ENCODE measurements around the gene CFAP68. TPM values are rescaled to one million over a fixed set of nuclear protein-coding genes. Genes with fewer than 3 reads are reported as not detected.

The CFAP68 gene
- total and polyA plus RNA-seq, 2 of the 4 experiments (the other 2 are of a cell fraction) = 10.2 to 17.0 TPM

DNA sequence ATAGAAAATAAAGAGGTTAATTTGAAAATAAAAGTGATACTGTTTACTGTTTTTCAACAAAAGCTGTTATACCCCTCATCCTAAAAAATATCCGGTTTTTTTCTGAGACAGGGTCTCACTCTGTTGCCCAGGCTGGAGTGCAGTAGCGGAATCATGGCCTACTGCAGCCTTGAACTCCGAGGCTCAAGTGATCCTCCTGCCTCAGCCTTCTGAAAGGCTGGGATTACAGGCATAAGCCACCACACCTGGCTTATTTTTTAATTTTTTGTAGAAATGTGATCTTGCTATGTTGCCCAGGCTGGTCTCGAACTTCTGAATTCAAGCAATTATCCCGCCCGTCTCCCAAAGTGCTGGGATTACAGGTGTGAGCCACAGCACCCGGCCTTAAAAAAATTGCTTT, 43.7 kb upstream of the CFAP68 start:
- no CpG with 5 or more reads among the region's 7 CpGs for WGBS, 2 experiments (ENCODE audit: extremely low coverage in 2 of 2, insufficient read length in 1 of 2)
- Histone ChIP-seq H2AK9ac (replicated peaks; ENCODE audit: low read depth, low read length, poor library complexity) (no peak overlapping the region), H3K36me3 (ENCODE audit: control insufficient read depth, insufficient read depth, low read length) (peaks cover 11% of the 10 kb centered on the region), H2BK20ac (ENCODE audit: low read depth, low read length) (no peak overlapping the region), H2AK5ac (ENCODE audit: low read depth, low read length) (no peak overlapping the region), H3K27me3 (ENCODE audit: control insufficient read depth, insufficient read depth, low read length) (no peaks in the 10 kb centered on the region), H3K56ac (ENCODE audit: extremely low read depth, insufficient read depth, low read length) (no peak overlapping the region), H2AFZ (replicated peaks; ENCODE audit: low read length, poor library complexity) (no peak overlapping the region), H3K9ac (ENCODE audit: low read depth, low read length) (no peak overlapping the region), H3K14ac (replicated peaks; ENCODE audit: low read depth, low read length) (no peak overlapping the region), H3K23ac (ENCODE audit: low read depth, low read length) (no peak overlapping the region), H3K9me1 (ENCODE audit: insufficient read depth, low read length) (no peaks in the 10 kb centered on the region), H3K27ac (ENCODE audit: insufficient read depth, low read length) (no peak overlapping the region), H3K4me2 (ENCODE audit: low read depth, low read length) (no peak overlapping the region), H2BK5ac (ENCODE audit: low read depth, low read length, poor library complexity, severe bottlenecking) (no peak overlapping the region), H4K5ac (ENCODE audit: low read depth, low read length) (no peak overlapping the region), H4K91ac (ENCODE audit: insufficient read depth, low read depth, low read length) (no peak overlapping the region), H4K8ac (ENCODE audit: low read depth in 2 of 2, low read length in 2 of 2) (no peak overlapping the region), H3K18ac (ENCODE audit: low read depth, low read length) (no peak overlapping the region), H3K79me1 (ENCODE audit: low read depth in 1 of 2, low read length in 2 of 2) (no peaks in the 10 kb centered on the region), H3K4me3 (ENCODE audit: insufficient read depth, low read depth, low read length) (no peak overlapping the region), H3K4ac (ENCODE audit: low read depth, low read length) (no peak overlapping the region), H2BK120ac (ENCODE audit: low read depth, low read length) (no peak overlapping the region), H3K9me3 (ENCODE audit: control insufficient read depth, insufficient read depth, low read length) (no peaks in the 10 kb centered on the region), H4K20me1 (ENCODE audit: insufficient read depth, low read length) (no peaks in the 10 kb centered on the region), H2BK15ac (ENCODE audit: low read depth, low read length) (no peak overlapping the region), H3K4me1 (ENCODE audit: control insufficient read depth, insufficient read depth, low read length) (peaks cover 4% of the 10 kb centered on the region; the same call in 1 of the 2 replicates)
- intact Hi-C loops (cut with micrococcal nuclease) = no loop called here
- CTCF ChIA-PET = no interaction called here
- in situ Hi-C loops (cut with MboI; ENCODE audit: low sequenced_read_pairs) = no loop called here
- BruUV-seq (replicated peaks) = no TSS peak
- DNase-seq (no peak), ATAC-seq (ENCODE audit: low read depth) (no peak)
- TF ChIP-seq, protein P1, sequence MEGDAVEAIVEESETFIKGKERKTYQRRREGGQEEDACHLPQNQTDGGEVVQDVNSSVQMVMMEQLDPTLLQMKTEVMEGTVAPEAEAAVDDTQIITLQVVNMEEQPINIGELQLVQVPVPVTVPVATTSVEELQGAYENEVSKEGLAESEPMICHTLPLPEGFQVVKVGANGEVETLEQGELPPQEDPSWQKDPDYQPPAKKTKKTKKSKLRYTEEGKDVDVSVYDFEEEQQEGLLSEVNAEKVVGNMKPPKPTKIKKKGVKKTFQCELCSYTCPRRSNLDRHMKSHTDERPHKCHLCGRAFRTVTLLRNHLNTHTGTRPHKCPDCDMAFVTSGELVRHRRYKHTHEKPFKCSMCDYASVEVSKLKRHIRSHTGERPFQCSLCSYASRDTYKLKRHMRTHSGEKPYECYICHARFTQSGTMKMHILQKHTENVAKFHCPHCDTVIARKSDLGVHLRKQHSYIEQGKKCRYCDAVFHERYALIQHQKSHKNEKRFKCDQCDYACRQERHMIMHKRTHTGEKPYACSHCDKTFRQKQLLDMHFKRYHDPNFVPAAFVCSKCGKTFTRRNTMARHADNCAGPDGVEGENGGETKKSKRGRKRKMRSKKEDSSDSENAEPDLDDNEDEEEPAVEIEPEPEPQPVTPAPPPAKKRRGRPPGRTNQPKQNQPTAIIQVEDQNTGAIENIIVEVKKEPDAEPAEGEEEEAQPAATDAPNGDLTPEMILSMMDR (conservative IDR thresholded peaks at IDR 0.05; ENCODE audit: low read depth, low read length) = no peak
- TF ChIP-seq RFX5 (IDR thresholded peaks at IDR 0.05; ENCODE audit: low read depth, low read length) (no peak), FOS (IDR thresholded peaks at IDR 0.05; ENCODE audit: low read depth, low read length) (no peak), NFE2L2 (IDR thresholded peaks at IDR 0.05; ENCODE audit: low read depth, low read length) (no peak), RAD21 (IDR thresholded peaks at IDR 0.05; ENCODE audit: low read length) (no peak), POLR2A (IDR thresholded peaks at IDR 0.05; ENCODE audit: low read depth, low read length) (no peak), CHD1 (IDR thresholded peaks at IDR 0.05; ENCODE audit: low read depth, low read length) (no peak), MAZ (IDR thresholded peaks at IDR 0.05; ENCODE audit: borderline replicate concordance, low read depth, low read length) (no peak), RCOR1 (IDR thresholded peaks at IDR 0.05; ENCODE audit: insufficient replicate concordance, low read length) (no peak), MXI1 (IDR thresholded peaks at IDR 0.05; ENCODE audit: borderline replicate concordance, low read depth, low read length) (no peak), SMC3 (IDR thresholded peaks at IDR 0.05; ENCODE audit: low read depth, low read length) (no peak), CEBPB (IDR thresholded peaks at IDR 0.05; ENCODE audit: low read depth, low read length) (no peak)
- TF ChIP-seq, protein P2, sequence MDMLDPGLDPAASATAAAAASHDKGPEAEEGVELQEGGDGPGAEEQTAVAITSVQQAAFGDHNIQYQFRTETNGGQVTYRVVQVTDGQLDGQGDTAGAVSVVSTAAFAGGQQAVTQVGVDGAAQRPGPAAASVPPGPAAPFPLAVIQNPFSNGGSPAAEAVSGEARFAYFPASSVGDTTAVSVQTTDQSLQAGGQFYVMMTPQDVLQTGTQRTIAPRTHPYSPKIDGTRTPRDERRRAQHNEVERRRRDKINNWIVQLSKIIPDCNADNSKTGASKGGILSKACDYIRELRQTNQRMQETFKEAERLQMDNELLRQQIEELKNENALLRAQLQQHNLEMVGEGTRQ (IDR thresholded peaks at IDR 0.05; ENCODE audit: low read depth, low read length) = no peak
- TF ChIP-seq, protein P3, sequence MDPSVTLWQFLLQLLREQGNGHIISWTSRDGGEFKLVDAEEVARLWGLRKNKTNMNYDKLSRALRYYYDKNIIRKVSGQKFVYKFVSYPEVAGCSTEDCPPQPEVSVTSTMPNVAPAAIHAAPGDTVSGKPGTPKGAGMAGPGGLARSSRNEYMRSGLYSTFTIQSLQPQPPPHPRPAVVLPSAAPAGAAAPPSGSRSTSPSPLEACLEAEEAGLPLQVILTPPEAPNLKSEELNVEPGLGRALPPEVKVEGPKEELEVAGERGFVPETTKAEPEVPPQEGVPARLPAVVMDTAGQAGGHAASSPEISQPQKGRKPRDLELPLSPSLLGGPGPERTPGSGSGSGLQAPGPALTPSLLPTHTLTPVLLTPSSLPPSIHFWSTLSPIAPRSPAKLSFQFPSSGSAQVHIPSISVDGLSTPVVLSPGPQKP (IDR thresholded peaks at IDR 0.05; ENCODE audit: borderline replicate concordance, low read depth, low read length) = no peak
- POLR2A ChIA-PET (ENCODE audit: unreplicated experiment) = no interaction called here
- dilution Hi-C loops (cut with HindIII; ENCODE audit: low sequenced_read_pairs, unreplicated experiment) = no loop called here

All from IMR-90 (cell line).